LNCaP clone FGC (cell line): Measurements from ENCODE around the gene CDK14.

Experiments
- DNase-seq: peaks from one replicate; pipeline ENCODE4 v3.0.0-alpha.2; 2011; ENCODE audit warnings: low read depth
- H3K4me3 ChIP-seq: 2 replicates; pipeline ENCODE4 v1.5.1; 2011; ENCODE audit warnings: mild to moderate bottlenecking, low read depth, low read length, control low read depth
- TF ChIP-seq, protein P1 (sequence below): IDR thresholded peaks from 2 replicates; pipeline ENCODE4 v1.5.1; 2012; ENCODE audit warnings: mild to moderate bottlenecking; ENCODE audit not compliant: control insufficient read depth, insufficient read depth; ENCODE audit errors: extremely low read depth

Gene CDK14

DNA sequence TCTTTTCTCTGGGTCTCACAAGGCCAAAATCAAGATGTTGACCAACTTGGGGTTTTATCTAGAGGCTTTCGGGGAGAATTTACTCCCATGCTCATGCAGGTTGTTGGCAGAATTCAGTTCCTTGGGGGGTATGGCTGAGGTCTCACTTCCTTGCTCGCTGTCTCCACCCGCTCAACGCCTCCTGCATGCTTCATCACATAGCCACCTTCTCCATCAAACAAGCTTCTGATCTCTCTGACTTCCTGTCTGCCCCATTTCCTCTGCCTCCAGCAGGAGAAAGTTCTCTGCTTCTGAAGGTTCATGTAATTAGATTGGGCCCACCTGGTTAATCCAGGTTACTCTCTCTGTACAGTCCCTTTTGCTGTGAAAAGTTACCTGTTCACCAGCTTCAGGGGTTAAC lies 489.1 kb downstream of the CDK14 start:
- TF ChIP-seq, protein P1, sequence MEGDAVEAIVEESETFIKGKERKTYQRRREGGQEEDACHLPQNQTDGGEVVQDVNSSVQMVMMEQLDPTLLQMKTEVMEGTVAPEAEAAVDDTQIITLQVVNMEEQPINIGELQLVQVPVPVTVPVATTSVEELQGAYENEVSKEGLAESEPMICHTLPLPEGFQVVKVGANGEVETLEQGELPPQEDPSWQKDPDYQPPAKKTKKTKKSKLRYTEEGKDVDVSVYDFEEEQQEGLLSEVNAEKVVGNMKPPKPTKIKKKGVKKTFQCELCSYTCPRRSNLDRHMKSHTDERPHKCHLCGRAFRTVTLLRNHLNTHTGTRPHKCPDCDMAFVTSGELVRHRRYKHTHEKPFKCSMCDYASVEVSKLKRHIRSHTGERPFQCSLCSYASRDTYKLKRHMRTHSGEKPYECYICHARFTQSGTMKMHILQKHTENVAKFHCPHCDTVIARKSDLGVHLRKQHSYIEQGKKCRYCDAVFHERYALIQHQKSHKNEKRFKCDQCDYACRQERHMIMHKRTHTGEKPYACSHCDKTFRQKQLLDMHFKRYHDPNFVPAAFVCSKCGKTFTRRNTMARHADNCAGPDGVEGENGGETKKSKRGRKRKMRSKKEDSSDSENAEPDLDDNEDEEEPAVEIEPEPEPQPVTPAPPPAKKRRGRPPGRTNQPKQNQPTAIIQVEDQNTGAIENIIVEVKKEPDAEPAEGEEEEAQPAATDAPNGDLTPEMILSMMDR = no peak
- H3K4me3 ChIP-seq = no peak overlapping the region
- DNase-seq = no peak

DNA sequence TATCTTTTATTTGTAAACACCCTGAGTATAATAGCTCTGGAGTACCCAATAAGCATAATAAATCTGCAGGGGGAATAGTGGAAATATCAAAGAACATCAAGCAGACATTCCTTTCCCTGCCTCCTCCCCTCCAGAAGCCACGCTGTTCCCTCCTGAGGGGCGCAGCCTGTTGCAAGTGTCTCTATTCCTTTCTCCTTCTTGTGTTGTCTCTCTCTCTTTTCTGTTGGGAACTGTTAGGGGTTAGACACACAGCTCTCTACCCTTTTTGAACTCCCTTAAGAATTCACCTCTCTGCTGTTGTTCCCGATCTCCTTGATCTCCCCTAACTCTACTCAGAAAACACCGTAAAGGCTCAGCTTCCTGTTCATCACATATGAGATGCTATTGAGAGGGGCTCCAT lies 490.1 kb downstream of the CDK14 start:
- TF ChIP-seq, protein P1 = no peak
- no peak overlapping the region for H3K4me3 ChIP-seq
- DNase-seq = no peak

DNA sequence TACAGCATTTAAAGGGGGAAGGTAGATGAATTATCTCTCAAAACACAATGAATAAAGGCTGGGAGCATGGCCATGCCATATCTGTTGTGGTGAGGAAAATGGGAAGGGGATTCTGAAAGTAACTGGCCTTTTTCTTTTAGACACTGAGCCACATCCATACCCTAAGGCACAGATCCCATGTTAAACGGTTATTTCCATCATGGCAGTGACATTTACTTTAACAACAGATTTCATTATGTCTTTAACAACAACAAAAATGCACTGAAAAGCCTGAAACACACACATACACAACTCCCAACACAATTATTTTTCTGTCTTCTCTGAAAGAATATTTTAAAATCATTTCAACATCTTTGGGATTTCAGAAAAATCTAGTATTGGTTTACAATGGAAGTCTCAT lies 492.0 kb downstream of the CDK14 start:
- DNase-seq = no peak
- TF ChIP-seq, protein P1 = no peak
- H3K4me3 ChIP-seq = no peak overlapping the region

DNA sequence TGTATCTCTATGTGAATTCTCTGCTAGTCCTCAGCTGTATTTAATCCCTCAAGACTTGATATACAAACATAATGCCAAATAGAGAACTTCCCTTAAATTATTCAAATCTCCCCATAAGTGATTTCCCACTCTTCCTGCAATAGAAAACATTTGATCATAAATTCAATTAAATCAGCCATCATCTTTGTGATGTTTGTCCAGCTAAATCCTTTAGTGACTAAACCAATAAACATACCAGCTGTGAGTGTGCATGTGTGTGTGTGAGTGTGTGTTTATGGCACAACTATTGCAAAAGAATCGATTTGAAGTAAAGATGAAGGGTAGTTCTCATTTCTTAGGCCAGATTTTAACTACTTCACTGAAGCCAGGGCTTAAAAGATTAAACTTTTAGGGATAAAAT lies 492.6 kb downstream of the CDK14 start:
- TF ChIP-seq, protein P1 = no peak
- no peak for DNase-seq
- no peak overlapping the region for H3K4me3 ChIP-seq

DNA sequence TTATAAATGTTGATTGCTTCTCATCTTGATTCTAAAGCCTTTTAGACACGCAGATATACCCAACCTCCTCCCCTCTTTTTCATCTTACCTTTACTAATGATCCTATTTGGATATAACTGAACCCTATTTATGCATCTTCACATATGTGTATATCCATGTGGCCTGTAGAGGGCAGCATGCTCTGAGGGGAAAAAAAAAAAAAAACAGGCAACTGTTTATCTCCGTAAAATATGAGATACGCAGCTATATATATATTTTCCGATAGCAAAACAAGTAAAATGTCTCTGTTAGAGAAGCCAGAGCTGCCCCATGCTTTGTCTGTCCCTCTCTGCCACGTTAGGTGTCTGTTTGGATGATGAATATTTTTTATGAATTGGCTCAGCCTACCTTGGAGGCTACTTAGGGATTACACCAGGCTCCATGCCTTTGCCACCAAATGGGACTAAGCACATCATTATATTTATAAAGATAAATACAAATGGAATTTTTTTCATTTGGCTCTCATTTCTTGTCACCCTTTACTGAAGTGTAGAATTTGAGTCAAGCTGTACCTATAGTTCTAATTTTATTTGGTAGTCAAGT lies 493.4 kb downstream of the CDK14 start:
- TF ChIP-seq, protein P1 = peak; percentile 70
- DNase-seq = peak; percentile 11
- H3K4me3 ChIP-seq = no peak overlapping the region

DNA sequence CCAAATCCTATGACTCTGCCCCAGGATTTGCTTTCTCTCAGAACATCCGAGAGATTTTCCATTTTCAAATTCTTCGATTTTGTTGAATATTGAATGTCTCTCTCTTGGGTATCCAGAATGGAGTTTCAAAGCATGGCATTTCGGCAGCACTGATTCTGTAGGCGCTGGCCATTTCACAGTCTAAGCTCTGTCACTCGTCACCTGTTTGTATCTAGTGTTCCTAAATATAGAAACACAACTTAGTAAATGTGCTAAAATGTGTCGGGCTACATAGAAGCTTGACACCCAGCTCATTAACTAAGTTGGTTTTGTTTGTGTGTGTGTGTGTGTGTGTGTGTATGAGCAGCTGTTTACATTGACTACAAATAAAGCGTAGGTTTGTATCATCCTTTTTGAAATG lies 494.6 kb downstream of the CDK14 start:
- no peak for DNase-seq
- TF ChIP-seq, protein P1 = no peak
- no peak overlapping the region for H3K4me3 ChIP-seq

DNA sequence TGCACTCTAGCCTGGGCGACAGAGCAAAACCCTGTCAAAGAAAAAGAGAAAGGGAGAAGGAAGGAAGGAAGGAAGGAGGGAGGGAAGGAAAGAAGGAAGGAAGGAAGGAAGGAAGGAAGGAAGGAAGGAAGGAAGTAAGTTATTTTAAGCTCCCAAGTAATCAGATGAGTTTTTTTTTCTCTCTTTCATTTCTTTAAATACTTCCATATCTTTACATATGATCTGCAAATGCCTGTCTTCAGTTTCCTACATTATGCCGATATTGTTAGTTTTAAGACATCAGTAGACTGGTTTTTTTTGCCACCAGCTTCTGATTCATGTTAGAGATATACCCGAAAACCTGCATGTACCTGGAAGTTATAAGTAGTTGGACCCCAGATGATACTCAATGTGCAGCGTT lies 495.5 kb downstream of the CDK14 start:
- TF ChIP-seq, protein P1 = no peak
- H3K4me3 ChIP-seq = no peak overlapping the region
- no peak for DNase-seq
